ENCODE data around the gene GLIS1. TPM values are rescaled to one million over a fixed set of nuclear protein-coding genes. Genes with fewer than 3 reads are reported as not detected.

The GLIS1 gene
- total RNA-seq, 1 experiment from 2014 or later = 1.2 TPM

GRCh38 chr1:53721088-53721487 is 17.9 kb downstream of the GLIS1 start:
- Histone ChIP-seq H3K4me3 (no peak overlapping the region), H3K27ac (no peak overlapping the region), H3K27me3 (replicated peaks) (no peaks in the 10 kb centered on the region), H3K4me1 (replicated peaks) (no peaks in the 10 kb centered on the region), H3K36me3 (no peaks in the 10 kb centered on the region), H3K9me3 (replicated peaks) (no peaks in the 10 kb centered on the region)
- no peak for DNase-seq (ENCODE audit: low read depth in 1 of 2, low spot score in 2 of 2)

DNA sequence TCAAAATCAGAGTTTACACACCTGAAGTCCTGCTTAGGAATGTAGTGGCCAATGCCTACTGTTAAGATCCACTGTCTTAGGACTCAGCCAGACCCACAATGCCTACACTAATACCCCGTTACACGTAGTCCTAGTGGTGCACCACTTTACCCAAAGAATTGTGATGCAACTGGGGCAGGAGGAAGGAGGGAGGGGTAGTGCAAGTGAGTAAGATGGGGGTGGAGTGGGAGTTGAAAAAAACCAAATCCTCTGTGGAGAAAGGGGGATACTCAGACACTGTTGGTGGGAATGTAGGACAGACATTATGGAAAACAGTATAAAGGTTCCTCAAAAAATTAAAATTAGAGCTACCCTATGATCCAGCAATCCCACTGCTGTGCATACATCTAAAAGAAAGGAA is 19.5 kb downstream of the GLIS1 start:
- Histone ChIP-seq H3K4me1 (replicated peaks) (no peaks in the 10 kb centered on the region), H3K9me3 (replicated peaks) (no peaks in the 10 kb centered on the region), H3K4me3 (no peak overlapping the region), H3K27ac (no peak overlapping the region), H3K27me3 (replicated peaks) (no peaks in the 10 kb centered on the region), H3K36me3 (no peaks in the 10 kb centered on the region)
- DNase-seq (ENCODE audit: low read depth in 1 of 2, low spot score in 2 of 2) = no peak

- DNase-seq (ENCODE audit: low read depth in 1 of 2, low spot score in 2 of 2) = no peak
- Histone ChIP-seq H3K36me3 (no peaks in the 10 kb centered on the region), H3K4me3 (no peak overlapping the region), H3K4me1 (replicated peaks) (no peaks in the 10 kb centered on the region), H3K27me3 (replicated peaks) (no peaks in the 10 kb centered on the region), H3K27ac (no peak overlapping the region), H3K9me3 (replicated peaks) (no peaks in the 10 kb centered on the region)
Observed at GRCh38 chr1:53718443-53718842, 20.5 kb downstream of the GLIS1 start.

- H3K4me3 ChIP-seq = no peak overlapping the region
Observed at GRCh38 chr1:53717025-53717804, 21.7 kb downstream of the GLIS1 start.

DNA sequence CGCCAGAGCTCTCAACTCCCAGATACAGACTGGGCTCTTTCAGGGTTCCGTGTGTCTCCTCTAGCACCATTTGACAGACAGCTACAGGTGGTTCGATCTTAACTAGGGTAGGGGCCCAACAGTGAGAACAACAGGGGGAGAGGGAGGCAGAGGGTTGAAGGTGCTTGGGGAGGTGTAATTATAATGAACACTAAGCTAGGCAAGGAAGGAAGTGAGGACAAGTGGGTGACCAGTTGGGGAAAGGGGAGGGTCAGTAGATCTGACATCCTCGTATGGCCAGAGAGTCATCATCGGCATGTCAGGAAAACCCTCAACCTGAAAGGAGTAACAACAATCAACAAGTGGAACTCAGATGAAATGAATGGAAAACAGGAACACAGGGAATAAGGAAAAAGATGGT is 22.8 kb downstream of the GLIS1 start:
- Histone ChIP-seq H3K4me1 (replicated peaks) (no peaks in the 10 kb centered on the region), H3K36me3 (no peaks in the 10 kb centered on the region), H3K27me3 (replicated peaks) (no peaks in the 10 kb centered on the region), H3K27ac (no peak overlapping the region), H3K9me3 (replicated peaks) (no peaks in the 10 kb centered on the region), H3K4me3 (no peak overlapping the region)
- no peak for DNase-seq (ENCODE audit: low read depth in 1 of 2, low spot score in 2 of 2)

More at GRCh38 chr1:53717025-53717804, 21.7 kb downstream of the GLIS1 start:
- Histone ChIP-seq H3K4me1 (replicated peaks) (no peaks in the 10 kb centered on the region), H3K9me3 (replicated peaks) (no peaks in the 10 kb centered on the region), H3K36me3 (no peaks in the 10 kb centered on the region), H3K27me3 (replicated peaks) (no peaks in the 10 kb centered on the region), H3K27ac (no peak overlapping the region)
- DNase-seq (ENCODE audit: low read depth in 1 of 2, low spot score in 2 of 2) = no peak

GRCh38 chr1:53715478-53715877 is 23.5 kb downstream of the GLIS1 start:
- DNase-seq (ENCODE audit: low read depth in 1 of 2, low spot score in 2 of 2) = peak; percentile 26 to 72
- Histone ChIP-seq H3K36me3 (no peaks in the 10 kb centered on the region), H3K9me3 (replicated peaks) (no peaks in the 10 kb centered on the region), H3K4me1 (replicated peaks) (no peaks in the 10 kb centered on the region), H3K4me3 (no peak overlapping the region), H3K27ac (no peak overlapping the region), H3K27me3 (replicated peaks) (no peaks in the 10 kb centered on the region)

GRCh38 chr1:53712276-53712675 is 26.7 kb downstream of the GLIS1 start:
- Histone ChIP-seq H3K36me3 (no peaks in the 10 kb centered on the region), H3K27ac (no peak overlapping the region), H3K27me3 (replicated peaks) (no peaks in the 10 kb centered on the region), H3K4me1 (replicated peaks) (no peaks in the 10 kb centered on the region), H3K4me3 (no peak overlapping the region), H3K9me3 (replicated peaks) (no peaks in the 10 kb centered on the region)
- no peak for DNase-seq (ENCODE audit: low read depth in 1 of 2, low spot score in 2 of 2)

DNA sequence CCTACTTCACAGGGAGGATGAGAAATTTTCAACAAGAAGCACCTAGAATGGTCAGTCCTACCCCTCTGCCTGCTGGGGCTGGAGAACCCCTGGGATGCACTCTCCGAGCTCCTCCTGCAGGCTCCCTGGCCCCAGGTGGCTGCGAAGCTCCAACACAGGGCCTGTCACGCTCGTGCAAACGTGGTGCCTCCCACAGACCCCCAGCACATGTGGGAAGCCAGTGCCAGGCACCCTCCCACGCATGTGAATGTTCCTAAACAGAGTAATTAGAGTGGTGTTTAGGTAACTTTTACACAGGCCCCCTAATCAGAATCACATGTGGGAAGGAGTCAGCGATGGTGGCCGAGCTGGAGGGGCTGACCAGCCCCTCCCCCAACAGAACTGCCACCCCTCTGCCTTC is 28.4 kb downstream of the GLIS1 start:
- no peaks in the 10 kb centered on the region for H3K27me3 ChIP-seq (replicated peaks)
- H3K9me3 ChIP-seq (replicated peaks) = no peaks in the 10 kb centered on the region
- no peak for DNase-seq (ENCODE audit: low read depth in 1 of 2, low spot score in 2 of 2)
- H3K4me3 ChIP-seq = no peak overlapping the region
- no peak overlapping the region for H3K27ac ChIP-seq
- no peaks in the 10 kb centered on the region for H3K4me1 ChIP-seq (replicated peaks)
- H3K36me3 ChIP-seq = no peaks in the 10 kb centered on the region

DNA sequence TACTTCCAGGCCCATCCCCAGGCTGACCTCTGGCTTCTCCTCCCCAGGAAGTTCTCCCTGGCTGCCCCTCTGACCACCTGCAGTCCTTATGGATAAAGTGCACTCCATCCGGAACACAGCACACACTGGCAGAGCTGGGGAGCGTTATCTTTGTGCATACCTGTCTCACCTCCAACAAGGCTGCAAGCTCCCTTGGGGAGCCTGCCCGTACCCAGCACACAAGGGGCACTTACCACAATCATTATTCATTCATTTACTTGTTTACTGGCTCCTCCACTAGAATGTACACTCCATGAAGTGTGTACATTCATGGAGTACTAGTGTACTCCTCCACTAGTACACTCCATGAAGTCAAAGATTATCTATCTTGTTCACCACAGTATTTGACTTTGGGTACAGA is 30.3 kb downstream of the GLIS1 start:
- H3K4me1 ChIP-seq (replicated peaks) = no peaks in the 10 kb centered on the region
- no peaks in the 10 kb centered on the region for H3K27me3 ChIP-seq (replicated peaks)
- no peak overlapping the region for H3K4me3 ChIP-seq
- no peak overlapping the region for H3K27ac ChIP-seq
- no peaks in the 10 kb centered on the region for H3K36me3 ChIP-seq
- no peak for DNase-seq (ENCODE audit: low read depth in 1 of 2, low spot score in 2 of 2)
- H3K9me3 ChIP-seq (replicated peaks) = no peaks in the 10 kb centered on the region

GRCh38 chr1:53706356-53706755 is 32.6 kb downstream of the GLIS1 start:
- H3K9me3 ChIP-seq (replicated peaks) = no peaks in the 10 kb centered on the region
- no peak overlapping the region for H3K4me3 ChIP-seq
- H3K27ac ChIP-seq = no peak overlapping the region
- no peak for DNase-seq (ENCODE audit: low read depth in 1 of 2, low spot score in 2 of 2)
- no peaks in the 10 kb centered on the region for H3K36me3 ChIP-seq
- no peaks in the 10 kb centered on the region for H3K4me1 ChIP-seq (replicated peaks)
- no peaks in the 10 kb centered on the region for H3K27me3 ChIP-seq (replicated peaks)

GRCh38 chr1:53705446-53706096 is 33.4 kb downstream of the GLIS1 start:
- H3K9me3 ChIP-seq (replicated peaks) = no peaks in the 10 kb centered on the region
- H3K36me3 ChIP-seq = no peaks in the 10 kb centered on the region
- no peaks in the 10 kb centered on the region for H3K4me1 ChIP-seq (replicated peaks)
- no peak overlapping the region for H3K27ac ChIP-seq
- H3K27me3 ChIP-seq (replicated peaks) = no peaks in the 10 kb centered on the region
- no peak for DNase-seq (ENCODE audit: low read depth in 1 of 2, low spot score in 2 of 2)
- no peak overlapping the region for H3K4me3 ChIP-seq

GRCh38 chr1:53704804-53705445 is 34.0 kb downstream of the GLIS1 start:
- H3K9me3 ChIP-seq (replicated peaks) = no peaks in the 10 kb centered on the region
- H3K4me1 ChIP-seq (replicated peaks) = no peaks in the 10 kb centered on the region
- H3K36me3 ChIP-seq = no peaks in the 10 kb centered on the region
- no peak overlapping the region for H3K27ac ChIP-seq
- no peak for DNase-seq (ENCODE audit: low read depth in 1 of 2, low spot score in 2 of 2)
- no peaks in the 10 kb centered on the region for H3K27me3 ChIP-seq (replicated peaks)
- H3K4me3 ChIP-seq = no peak overlapping the region

GRCh38 chr1:53704304-53704703 is 34.7 kb downstream of the GLIS1 start:
- no peaks in the 10 kb centered on the region for H3K36me3 ChIP-seq
- H3K27ac ChIP-seq = no peak overlapping the region
- no peaks in the 10 kb centered on the region for H3K4me1 ChIP-seq (replicated peaks)
- no peaks in the 10 kb centered on the region for H3K27me3 ChIP-seq (replicated peaks)
- H3K9me3 ChIP-seq (replicated peaks) = no peaks in the 10 kb centered on the region
- H3K4me3 ChIP-seq = no peak overlapping the region
- DNase-seq (ENCODE audit: low read depth in 1 of 2, low spot score in 2 of 2) = no peak

- no peaks in the 10 kb centered on the region for H3K36me3 ChIP-seq
- H3K27ac ChIP-seq = no peak overlapping the region
- no peak for DNase-seq (ENCODE audit: low read depth in 1 of 2, low spot score in 2 of 2)
- no peaks in the 10 kb centered on the region for H3K9me3 ChIP-seq (replicated peaks)
- H3K27me3 ChIP-seq (replicated peaks) = no peaks in the 10 kb centered on the region
- no peak overlapping the region for H3K4me3 ChIP-seq
- H3K4me1 ChIP-seq (replicated peaks) = no peaks in the 10 kb centered on the region
Observed at GRCh38 chr1:53703174-53703573, 35.8 kb downstream of the GLIS1 start.
